ENCODE data around the gene DMD. TPM values are rescaled to one million over a fixed set of nuclear protein-coding genes. Genes with fewer than 3 reads are reported as not detected.

The DMD gene
- total RNA-seq, 1 donor from 2014 or later = 2.5 TPM

- no peak for DNase-seq (ENCODE audit: low read depth)
- TF ChIP-seq CTCF (IDR thresholded peaks at IDR 0.05; ENCODE audit: insufficient read depth, low read length, poor library complexity, severe bottlenecking) = no peak
- Histone ChIP-seq H3K36me3 (ENCODE audit: control insufficient read depth, insufficient read depth, low read length) (no peaks in the 10 kb centered on the region), H3K27me3 (ENCODE audit: control insufficient read depth, insufficient read depth, low read length) (no peaks in the 10 kb centered on the region), H3K4me3 (ENCODE audit: low read depth, low read length) (no peak overlapping the region)
These were observed 687.0 kb downstream of the DMD start for GRCh38 chrX:32524385-32524784.

DNA sequence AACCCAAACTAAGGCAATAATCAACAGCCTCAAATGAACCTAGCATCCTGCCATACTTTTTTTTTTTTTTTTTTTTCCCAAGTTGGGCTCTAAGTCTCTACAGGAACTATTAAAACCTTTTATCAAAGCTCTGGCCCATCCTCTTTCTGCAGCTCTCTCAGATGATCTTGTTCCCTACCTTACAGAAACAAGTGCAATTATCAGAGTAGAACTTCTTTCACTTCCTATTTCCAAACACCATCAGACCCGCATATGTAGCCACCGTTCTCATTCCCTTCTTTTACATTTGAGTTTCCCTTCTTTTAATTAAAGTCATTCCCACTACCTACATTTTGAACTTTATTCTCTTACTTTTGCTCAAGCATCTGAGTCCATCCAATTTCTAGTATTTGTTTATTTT lies 690.6 kb downstream of the DMD start:
- H3K36me3 ChIP-seq (ENCODE audit: control insufficient read depth, insufficient read depth, low read length) = no peaks in the 10 kb centered on the region
- no peak for TF ChIP-seq CTCF (IDR thresholded peaks at IDR 0.05; ENCODE audit: insufficient read depth, low read length, poor library complexity, severe bottlenecking)
- no peak for DNase-seq (ENCODE audit: low read depth)
- no peaks in the 10 kb centered on the region for H3K27me3 ChIP-seq (ENCODE audit: control insufficient read depth, insufficient read depth, low read length)
- no peak overlapping the region for H3K4me3 ChIP-seq (ENCODE audit: low read depth, low read length)

GRCh38 chrX:32514986-32515385 lies 696.4 kb downstream of the DMD start:
- DNase-seq (ENCODE audit: low read depth) = no peak
- TF ChIP-seq CTCF (IDR thresholded peaks at IDR 0.05; ENCODE audit: insufficient read depth, low read length, poor library complexity, severe bottlenecking) = no peak
- H3K4me3 ChIP-seq (ENCODE audit: low read depth, low read length) = no peak overlapping the region
- no peaks in the 10 kb centered on the region for H3K36me3 ChIP-seq (ENCODE audit: control insufficient read depth, insufficient read depth, low read length)
- H3K27me3 ChIP-seq (ENCODE audit: control insufficient read depth, insufficient read depth, low read length) = no peaks in the 10 kb centered on the region

- Histone ChIP-seq H3K36me3 (ENCODE audit: control insufficient read depth, insufficient read depth, low read length) (no peaks in the 10 kb centered on the region), H3K4me3 (ENCODE audit: low read depth, low read length) (no peak overlapping the region), H3K27me3 (ENCODE audit: control insufficient read depth, insufficient read depth, low read length) (no peaks in the 10 kb centered on the region)
- DNase-seq (ENCODE audit: low read depth) = no peak
- TF ChIP-seq CTCF (IDR thresholded peaks at IDR 0.05; ENCODE audit: insufficient read depth, low read length, poor library complexity, severe bottlenecking) = no peak
These were observed 709.7 kb downstream of the DMD start for GRCh38 chrX:32501606-32502005.

GRCh38 chrX:32496671-32497070 lies 714.7 kb downstream of the DMD start:
- H3K36me3 ChIP-seq (ENCODE audit: control insufficient read depth, insufficient read depth, low read length) = no peaks in the 10 kb centered on the region
- H3K4me3 ChIP-seq (ENCODE audit: low read depth, low read length) = no peak overlapping the region
- H3K27me3 ChIP-seq (ENCODE audit: control insufficient read depth, insufficient read depth, low read length) = no peaks in the 10 kb centered on the region
- no peak for TF ChIP-seq CTCF (IDR thresholded peaks at IDR 0.05; ENCODE audit: insufficient read depth, low read length, poor library complexity, severe bottlenecking)
- no peak for DNase-seq (ENCODE audit: low read depth)

DNA sequence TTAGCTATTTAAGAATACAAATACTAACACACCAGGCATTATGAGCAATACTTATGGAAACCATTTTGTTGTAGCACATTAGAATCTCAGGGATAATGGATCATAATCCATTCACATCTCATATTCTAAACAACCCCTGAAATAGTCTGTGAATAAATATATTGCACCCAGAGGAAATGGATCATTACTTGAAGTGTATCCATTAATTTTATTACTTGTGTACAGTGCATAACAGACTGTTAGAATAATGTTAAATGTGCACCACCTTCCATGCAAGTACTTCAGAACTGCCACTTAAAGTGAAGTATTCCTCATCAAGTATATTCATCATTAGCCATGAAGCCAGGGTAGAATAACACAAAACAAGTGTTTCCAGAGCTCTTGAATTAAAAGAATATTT lies 715.5 kb downstream of the DMD start:
- H3K36me3 ChIP-seq (ENCODE audit: control insufficient read depth, insufficient read depth, low read length) = no peaks in the 10 kb centered on the region
- no peak for DNase-seq (ENCODE audit: low read depth)
- H3K27me3 ChIP-seq (ENCODE audit: control insufficient read depth, insufficient read depth, low read length) = no peaks in the 10 kb centered on the region
- no peak overlapping the region for H3K4me3 ChIP-seq (ENCODE audit: low read depth, low read length)
- no peak for TF ChIP-seq CTCF (IDR thresholded peaks at IDR 0.05; ENCODE audit: insufficient read depth, low read length, poor library complexity, severe bottlenecking)

Data from kidney epithelial cell (primary cell).